NCI-H345 treated with DMSO at 0.1 percent for 48 hours (cell line): ENCODE measurements around the gene ESR2.
"Not testable (repeated sequence)": the region's sequence is repeated elsewhere in the genome, so short reads cannot be mapped to it uniquely, and the experiment has no call there.

Experiments
- DNase-seq: peaks from one replicate; lab custom pipeline; 2025; ENCODE audit not compliant: unreplicated experiment; lab: John Stamatoyannopoulos, UW

The ESR2 gene

GRCh38 chr14:64293976-64294671 is at the start of gene ESR2:
TSS of gene ESR2 (minus strand) at chr14:64294371. CDS start at chr14:64282985, 11,386 bp downstream.
- DNase-seq, result peak; percentile 22

GRCh38 chr14:64340560-64341196 is 46.5 kb upstream of the ESR2 start:
- no peak for DNase-seq

- DNase-seq, result peak; percentile 98
Observed at GRCh38 chr14:64338616-64339316, 44.6 kb upstream of the ESR2 start.

GRCh38 chr14:64337888-64338615 is 43.9 kb upstream of the ESR2 start:
- DNase-seq, result peak; percentile 92

GRCh38 chr14:64329149-64329548 is 35.0 kb upstream of the ESR2 start:
- no peak for DNase-seq

GRCh38 chr14:64326502-64326901 is 32.3 kb upstream of the ESR2 start:
- no peak for DNase-seq

- DNase-seq, result no peak
Observed at GRCh38 chr14:64324895-64325294, 30.7 kb upstream of the ESR2 start.

- no peak for DNase-seq
Observed at GRCh38 chr14:64324461-64324860, 30.3 kb upstream of the ESR2 start.

GRCh38 chr14:64320362-64320761 is 26.2 kb upstream of the ESR2 start:
- DNase-seq, result not testable (repeated sequence)

- DNase-seq, result not testable (repeated sequence)
Observed at GRCh38 chr14:64318695-64319094, 24.5 kb upstream of the ESR2 start.

- peak; percentile 32 for DNase-seq
Observed at GRCh38 chr14:64303471-64303917, 9.3 kb upstream of the ESR2 start.

- no peak for DNase-seq
Observed at GRCh38 chr14:64298773-64299172, 4.6 kb upstream of the ESR2 start.

GRCh38 chr14:64296561-64296960 is 2.4 kb upstream of the ESR2 start:
- no peak for DNase-seq

GRCh38 chr14:64294672-64295413 is 672 bp upstream of the ESR2 start:
- peak; percentile 34 for DNase-seq

GRCh38 chr14:64292197-64292596 is 2.0 kb downstream of the ESR2 start:
- DNase-seq, result no peak

- no peak for DNase-seq
Observed at GRCh38 chr14:64289571-64289970, 4.6 kb downstream of the ESR2 start.

GRCh38 chr14:64281805-64282204 is 12.4 kb downstream of the ESR2 start:
- DNase-seq, result no peak

- no peak for DNase-seq
Observed at GRCh38 chr14:64279704-64280668, 14.2 kb downstream of the ESR2 start.

GRCh38 chr14:64278458-64278857 is 15.7 kb downstream of the ESR2 start:
- no peak for DNase-seq
